ENCODE measurements around the gene CES3.

CES3 gene

GRCh38 chr16:66961914-66962313, 848 bp downstream of the CES3 start:
- TF ChIP-seq EZH2phosphoT487 (IDR thresholded peaks at IDR 0.05; ENCODE audit: low read length) (no peak), EZH2 (optimal IDR thresholded peaks at IDR 0.05; ENCODE audit: low read depth, low read length) (no peak), CTCF (IDR thresholded peaks at IDR 0.05; ENCODE audit: low read length) (no peak)
- no peak for DNase-seq
- no peaks in the 10 kb centered on the region for H3K79me2 ChIP-seq (ENCODE audit: low read length)
- H3F3A ChIP-seq (ENCODE audit: insufficient read depth, low read length): no peaks in the 10 kb centered on the region
- no peak overlapping the region for H3K9ac ChIP-seq (ENCODE audit: low read length)
- H3K4me1 ChIP-seq (ENCODE audit: low read length): no peaks in the 10 kb centered on the region
- H2AFZ ChIP-seq (ENCODE audit: low read length): no peak overlapping the region
- no peaks in the 10 kb centered on the region for H3K9me2 ChIP-seq (replicated peaks; ENCODE audit: insufficient read depth, low read length)
- no peak overlapping the region for H3K4me2 ChIP-seq (ENCODE audit: low read depth, low read length)
- H3K27me3 ChIP-seq (replicated peaks; ENCODE audit: insufficient read depth, low read length): peaks cover 15% of the 10 kb centered on the region
- no peaks in the 10 kb centered on the region for H4K20me1 ChIP-seq (ENCODE audit: insufficient read depth, low read length)
- no peaks in the 10 kb centered on the region for H3K36me3 ChIP-seq (replicated peaks; ENCODE audit: insufficient read depth, low read length)
- H3K9me3 ChIP-seq (replicated peaks; ENCODE audit: insufficient read depth, low read length): no peaks in the 10 kb centered on the region
- no peak overlapping the region for H3K27ac ChIP-seq (ENCODE audit: low read length)
- no peak overlapping the region for H3K4me3 ChIP-seq (ENCODE audit: low read length)

GRCh38 chr16:66964049-66964448, 3.0 kb downstream of the CES3 start:
- Histone ChIP-seq H3K9ac (ENCODE audit: low read length) (no peak overlapping the region), H2AFZ (ENCODE audit: low read length) (no peak overlapping the region), H3K4me1 (ENCODE audit: low read length) (no peaks in the 10 kb centered on the region), H3K4me3 (ENCODE audit: low read length) (no peak overlapping the region), H4K20me1 (ENCODE audit: insufficient read depth, low read length) (no peaks in the 10 kb centered on the region), H3K4me2 (ENCODE audit: low read depth, low read length) (no peak overlapping the region), H3K27me3 (replicated peaks; ENCODE audit: insufficient read depth, low read length) (peaks cover 17% of the 10 kb centered on the region), H3F3A (ENCODE audit: insufficient read depth, low read length) (no peaks in the 10 kb centered on the region), H3K9me2 (replicated peaks; ENCODE audit: insufficient read depth, low read length) (no peaks in the 10 kb centered on the region), H3K79me2 (ENCODE audit: low read length) (no peaks in the 10 kb centered on the region), H3K36me3 (replicated peaks; ENCODE audit: insufficient read depth, low read length) (no peaks in the 10 kb centered on the region), H3K27ac (ENCODE audit: low read length) (no peak overlapping the region), H3K9me3 (replicated peaks; ENCODE audit: insufficient read depth, low read length) (no peaks in the 10 kb centered on the region)
- no peak for TF ChIP-seq CTCF (IDR thresholded peaks at IDR 0.05; ENCODE audit: low read length)
- no peak for TF ChIP-seq EZH2phosphoT487 (IDR thresholded peaks at IDR 0.05; ENCODE audit: low read length)
- TF ChIP-seq EZH2 (optimal IDR thresholded peaks at IDR 0.05; ENCODE audit: low read depth, low read length): no peak
- no peak for DNase-seq

- DNase-seq: no peak
- Histone ChIP-seq H3K9ac (ENCODE audit: low read length) (no peak overlapping the region), H3K4me1 (ENCODE audit: low read length) (no peaks in the 10 kb centered on the region), H3K9me3 (replicated peaks; ENCODE audit: insufficient read depth, low read length) (no peaks in the 10 kb centered on the region), H3K36me3 (replicated peaks; ENCODE audit: insufficient read depth, low read length) (no peaks in the 10 kb centered on the region), H3F3A (ENCODE audit: insufficient read depth, low read length) (no peaks in the 10 kb centered on the region), H3K4me2 (ENCODE audit: low read depth, low read length) (no peak overlapping the region), H3K79me2 (ENCODE audit: low read length) (no peaks in the 10 kb centered on the region), H3K27me3 (replicated peaks; ENCODE audit: insufficient read depth, low read length) (peaks cover 17% of the 10 kb centered on the region), H3K27ac (ENCODE audit: low read length) (no peak overlapping the region), H2AFZ (ENCODE audit: low read length) (no peak overlapping the region), H3K4me3 (ENCODE audit: low read length) (no peak overlapping the region), H4K20me1 (ENCODE audit: insufficient read depth, low read length) (no peaks in the 10 kb centered on the region), H3K9me2 (replicated peaks; ENCODE audit: insufficient read depth, low read length) (no peaks in the 10 kb centered on the region)
- TF ChIP-seq CTCF (IDR thresholded peaks at IDR 0.05; ENCODE audit: low read length) (no peak), EZH2 (optimal IDR thresholded peaks at IDR 0.05; ENCODE audit: low read depth, low read length) (no peak)
Measured at GRCh38 chr16:66968847-66969246, 7.8 kb downstream of the CES3 start.

Measured in MM.1S (cell line).